H1 (cell line): ENCODE data around the gene UBAC1. TPM values are rescaled to one million over a fixed set of nuclear protein-coding genes. Genes with fewer than 3 reads are reported as not detected.

Experiments
- ATF3 ChIP-seq: IDR thresholded peaks from 2 replicates; pipeline ENCODE4 v1.6.1; 2011; ENCODE audit warnings: low read depth, mild to moderate bottlenecking, low read length; ENCODE audit not compliant: insufficient read depth
- CHD2 ChIP-seq: IDR thresholded peaks from 2 replicates; pipeline ENCODE4 v1.6.1; 2012; ENCODE audit warnings: low read length, improper control_type of control experiment
- EP300 ChIP-seq, 2 experiments: IDR thresholded peaks; 1 replicate in 1 of 2; 2 replicates in 1 of 2; pipeline ENCODE4 v1.6.1; 2011 to 2012; ENCODE audit warnings: low read depth in 2 of 2, low read length in 2 of 2, mild to moderate bottlenecking in 2 of 2, borderline replicate concordance in 1 of 2, inconsistent platforms in 1 of 2, moderate library complexity in 1 of 2
- FOSL1 ChIP-seq: IDR thresholded peaks from 2 replicates; pipeline ENCODE4 v1.6.1; 2011; ENCODE audit warnings: mild to moderate bottlenecking, low read depth, low read length, moderate library complexity; ENCODE audit not compliant: insufficient read depth
- NRF1 ChIP-seq: IDR thresholded peaks from 2 replicates; pipeline ENCODE4 v1.6.1; 2011; ENCODE audit warnings: mild to moderate bottlenecking, low read depth, low read length, improper control_type of control experiment
- POLR2AphosphoS5 ChIP-seq: IDR thresholded peaks from 2 replicates; pipeline ENCODE4 v1.6.1; 2011; ENCODE audit warnings: low read depth, low read length
- POU5F1 ChIP-seq: IDR thresholded peaks from 2 replicates; pipeline ENCODE4 v1.6.1; 2011; ENCODE audit warnings: low read depth, mild to moderate bottlenecking, low read length, moderate library complexity
- RXRA ChIP-seq: IDR thresholded peaks from 2 replicates; pipeline ENCODE4 v1.6.1; 2011; ENCODE audit warnings: low read depth, mild to moderate bottlenecking, low read length, moderate library complexity; ENCODE audit not compliant: insufficient read depth
- SIN3A ChIP-seq, 2 experiments: IDR thresholded peaks in 1 of 2; conservative IDR thresholded peaks in 1 of 2; 2 replicates each; pipeline ENCODE4 v1.6.1; 2011 to 2012; ENCODE audit warnings: low read length in 2 of 2, improper control_type of control experiment in 1 of 2, low read depth in 1 of 2, mild to moderate bottlenecking in 1 of 2
- polyA plus RNA-seq, 7 experiments: library from polyadenylated mRNA; depleted of rRNA in 3 of 7; stranded (reverse) in 5 of 7; unstranded in 2 of 7; fragments of >200 nt in 5 of 7; fragments of 200-250 nt in 2 of 7; gene quantifications; 1 replicate in 5 of 7; 2 replicates in 1 of 7; 4 replicates in 1 of 7; pipeline versions ENCODE4 v1.2.1 to v1.2.3, GENCODE V29; 2011 to 2013; ENCODE audit warnings: missing spikeins in 2 of 7, mixed read lengths in 2 of 7
- total RNA-seq: library from RNA; stranded (reverse); fragmentation: NEBNext Ultra II Directional; extraction: Animal tissue kit (Norgen Biotek cat#: 25700); gene quantifications from 2 replicates; pipeline ENCODE4 v1.2.1, GENCODE V29; 2021
- TF ChIP-seq, protein P1 (sequence below): fragments of 300-600 bp; sonication (generic); IDR thresholded peaks from 2 replicates; pipeline ENCODE4 v1.7.1; 2012; ENCODE audit warnings: low read length, moderate library complexity, mild to moderate bottlenecking, inconsistent platforms; ENCODE audit not compliant: insufficient replicate concordance

The UBAC1 gene
- total and polyA plus RNA-seq, 2 of the 8 experiments (the other 6 are each of a cell fraction or from before 2014, with no cell fraction given): 59.3 to 85.2 TPM

DNA sequence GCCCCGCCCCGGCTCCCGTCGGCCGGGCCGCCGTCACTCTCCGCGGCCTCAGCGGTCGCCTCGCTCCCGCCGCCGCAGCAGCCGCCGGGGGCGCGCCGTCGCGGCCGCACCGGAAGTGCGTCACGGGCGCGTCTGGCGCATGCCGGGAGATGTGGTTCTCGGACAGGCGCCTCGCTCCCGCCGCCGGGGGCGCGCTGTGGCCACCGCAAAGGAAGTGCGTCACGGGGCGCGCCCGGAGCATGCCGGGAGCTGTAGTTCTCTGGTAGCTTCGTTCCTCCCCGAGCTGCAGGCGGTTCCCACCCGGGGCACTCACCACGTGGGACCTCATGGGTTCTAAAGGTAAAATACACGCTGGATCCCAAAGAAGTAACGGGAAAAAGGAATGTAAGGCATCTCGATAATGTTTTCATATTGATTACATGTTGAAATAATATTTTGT is at the start of gene UBAC1 (continued):
- TF ChIP-seq, protein P1, sequence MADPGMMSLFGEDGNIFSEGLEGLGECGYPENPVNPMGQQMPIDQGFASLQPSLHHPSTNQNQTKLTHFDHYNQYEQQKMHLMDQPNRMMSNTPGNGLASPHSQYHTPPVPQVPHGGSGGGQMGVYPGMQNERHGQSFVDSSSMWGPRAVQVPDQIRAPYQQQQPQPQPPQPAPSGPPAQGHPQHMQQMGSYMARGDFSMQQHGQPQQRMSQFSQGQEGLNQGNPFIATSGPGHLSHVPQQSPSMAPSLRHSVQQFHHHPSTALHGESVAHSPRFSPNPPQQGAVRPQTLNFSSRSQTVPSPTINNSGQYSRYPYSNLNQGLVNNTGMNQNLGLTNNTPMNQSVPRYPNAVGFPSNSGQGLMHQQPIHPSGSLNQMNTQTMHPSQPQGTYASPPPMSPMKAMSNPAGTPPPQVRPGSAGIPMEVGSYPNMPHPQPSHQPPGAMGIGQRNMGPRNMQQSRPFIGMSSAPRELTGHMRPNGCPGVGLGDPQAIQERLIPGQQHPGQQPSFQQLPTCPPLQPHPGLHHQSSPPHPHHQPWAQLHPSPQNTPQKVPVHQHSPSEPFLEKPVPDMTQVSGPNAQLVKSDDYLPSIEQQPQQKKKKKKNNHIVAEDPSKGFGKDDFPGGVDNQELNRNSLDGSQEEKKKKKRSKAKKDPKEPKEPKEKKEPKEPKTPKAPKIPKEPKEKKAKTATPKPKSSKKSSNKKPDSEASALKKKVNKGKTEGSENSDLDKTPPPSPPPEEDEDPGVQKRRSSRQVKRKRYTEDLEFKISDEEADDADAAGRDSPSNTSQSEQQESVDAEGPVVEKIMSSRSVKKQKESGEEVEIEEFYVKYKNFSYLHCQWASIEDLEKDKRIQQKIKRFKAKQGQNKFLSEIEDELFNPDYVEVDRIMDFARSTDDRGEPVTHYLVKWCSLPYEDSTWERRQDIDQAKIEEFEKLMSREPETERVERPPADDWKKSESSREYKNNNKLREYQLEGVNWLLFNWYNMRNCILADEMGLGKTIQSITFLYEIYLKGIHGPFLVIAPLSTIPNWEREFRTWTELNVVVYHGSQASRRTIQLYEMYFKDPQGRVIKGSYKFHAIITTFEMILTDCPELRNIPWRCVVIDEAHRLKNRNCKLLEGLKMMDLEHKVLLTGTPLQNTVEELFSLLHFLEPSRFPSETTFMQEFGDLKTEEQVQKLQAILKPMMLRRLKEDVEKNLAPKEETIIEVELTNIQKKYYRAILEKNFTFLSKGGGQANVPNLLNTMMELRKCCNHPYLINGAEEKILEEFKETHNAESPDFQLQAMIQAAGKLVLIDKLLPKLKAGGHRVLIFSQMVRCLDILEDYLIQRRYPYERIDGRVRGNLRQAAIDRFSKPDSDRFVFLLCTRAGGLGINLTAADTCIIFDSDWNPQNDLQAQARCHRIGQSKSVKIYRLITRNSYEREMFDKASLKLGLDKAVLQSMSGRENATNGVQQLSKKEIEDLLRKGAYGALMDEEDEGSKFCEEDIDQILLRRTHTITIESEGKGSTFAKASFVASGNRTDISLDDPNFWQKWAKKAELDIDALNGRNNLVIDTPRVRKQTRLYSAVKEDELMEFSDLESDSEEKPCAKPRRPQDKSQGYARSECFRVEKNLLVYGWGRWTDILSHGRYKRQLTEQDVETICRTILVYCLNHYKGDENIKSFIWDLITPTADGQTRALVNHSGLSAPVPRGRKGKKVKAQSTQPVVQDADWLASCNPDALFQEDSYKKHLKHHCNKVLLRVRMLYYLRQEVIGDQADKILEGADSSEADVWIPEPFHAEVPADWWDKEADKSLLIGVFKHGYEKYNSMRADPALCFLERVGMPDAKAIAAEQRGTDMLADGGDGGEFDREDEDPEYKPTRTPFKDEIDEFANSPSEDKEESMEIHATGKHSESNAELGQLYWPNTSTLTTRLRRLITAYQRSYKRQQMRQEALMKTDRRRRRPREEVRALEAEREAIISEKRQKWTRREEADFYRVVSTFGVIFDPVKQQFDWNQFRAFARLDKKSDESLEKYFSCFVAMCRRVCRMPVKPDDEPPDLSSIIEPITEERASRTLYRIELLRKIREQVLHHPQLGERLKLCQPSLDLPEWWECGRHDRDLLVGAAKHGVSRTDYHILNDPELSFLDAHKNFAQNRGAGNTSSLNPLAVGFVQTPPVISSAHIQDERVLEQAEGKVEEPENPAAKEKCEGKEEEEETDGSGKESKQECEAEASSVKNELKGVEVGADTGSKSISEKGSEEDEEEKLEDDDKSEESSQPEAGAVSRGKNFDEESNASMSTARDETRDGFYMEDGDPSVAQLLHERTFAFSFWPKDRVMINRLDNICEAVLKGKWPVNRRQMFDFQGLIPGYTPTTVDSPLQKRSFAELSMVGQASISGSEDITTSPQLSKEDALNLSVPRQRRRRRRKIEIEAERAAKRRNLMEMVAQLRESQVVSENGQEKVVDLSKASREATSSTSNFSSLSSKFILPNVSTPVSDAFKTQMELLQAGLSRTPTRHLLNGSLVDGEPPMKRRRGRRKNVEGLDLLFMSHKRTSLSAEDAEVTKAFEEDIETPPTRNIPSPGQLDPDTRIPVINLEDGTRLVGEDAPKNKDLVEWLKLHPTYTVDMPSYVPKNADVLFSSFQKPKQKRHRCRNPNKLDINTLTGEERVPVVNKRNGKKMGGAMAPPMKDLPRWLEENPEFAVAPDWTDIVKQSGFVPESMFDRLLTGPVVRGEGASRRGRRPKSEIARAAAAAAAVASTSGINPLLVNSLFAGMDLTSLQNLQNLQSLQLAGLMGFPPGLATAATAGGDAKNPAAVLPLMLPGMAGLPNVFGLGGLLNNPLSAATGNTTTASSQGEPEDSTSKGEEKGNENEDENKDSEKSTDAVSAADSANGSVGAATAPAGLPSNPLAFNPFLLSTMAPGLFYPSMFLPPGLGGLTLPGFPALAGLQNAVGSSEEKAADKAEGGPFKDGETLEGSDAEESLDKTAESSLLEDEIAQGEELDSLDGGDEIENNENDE: no peak
- TF ChIP-seq ATF3 (peak; percentile 81), SIN3A (conservative IDR thresholded peaks at IDR 0.05 in 1 of 2, IDR thresholded peaks at IDR 0.05 in 1 of 2; ENCODE audit: low read depth in 1 of 2, low read length in 2 of 2) (peak in 1 of 2 experiments; percentile 47; a peak in 1 of 4 replicates), EP300 (IDR thresholded peaks at IDR 0.05; ENCODE audit: borderline replicate concordance in 1 of 2, low read depth in 2 of 2, low read length in 2 of 2) (no peak), RXRA (no peak), NRF1 (no peak), POLR2AphosphoS5 (no peak), POU5F1 (no peak), CHD2 (no peak; the same call in 1 of the 2 replicates), FOSL1 (no peak)
